GM19025 (cell line): Measurements from ENCODE around the gene TBC1D30.

Experiments used
- ATAC-seq: cut with Tn5 transposase; IDR thresholded peaks from one replicate; pipeline ENCODE4 v1.9.1; 2021; ENCODE audit warnings: mild to moderate bottlenecking, low read depth, moderate library complexity; ENCODE audit not compliant: unreplicated experiment

The TBC1D30 gene

GRCh38 chr12:64903479-64904152, 79.2 kb downstream of the TBC1D30 start:
- no peak for ATAC-seq

DNA sequence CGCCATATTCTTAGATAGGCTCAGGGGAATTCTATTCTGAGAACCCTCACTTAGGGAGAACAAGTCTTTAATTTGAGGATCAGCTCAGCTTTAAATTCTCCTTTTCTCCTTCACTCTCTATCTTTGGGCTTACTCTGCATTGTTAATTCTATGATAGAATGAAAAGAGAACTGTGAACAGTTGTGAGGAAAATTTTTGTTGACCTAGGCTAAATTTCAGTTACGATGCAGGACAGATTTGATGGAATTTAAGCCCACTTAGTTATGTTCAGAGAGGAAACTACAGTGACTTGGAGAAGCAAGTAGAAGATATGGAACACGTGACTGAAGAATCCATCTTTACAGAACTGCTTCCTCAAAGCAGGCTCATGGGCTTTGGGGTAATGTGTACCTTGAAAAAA, 82.7 kb downstream of the TBC1D30 start:
- no peak for ATAC-seq

DNA sequence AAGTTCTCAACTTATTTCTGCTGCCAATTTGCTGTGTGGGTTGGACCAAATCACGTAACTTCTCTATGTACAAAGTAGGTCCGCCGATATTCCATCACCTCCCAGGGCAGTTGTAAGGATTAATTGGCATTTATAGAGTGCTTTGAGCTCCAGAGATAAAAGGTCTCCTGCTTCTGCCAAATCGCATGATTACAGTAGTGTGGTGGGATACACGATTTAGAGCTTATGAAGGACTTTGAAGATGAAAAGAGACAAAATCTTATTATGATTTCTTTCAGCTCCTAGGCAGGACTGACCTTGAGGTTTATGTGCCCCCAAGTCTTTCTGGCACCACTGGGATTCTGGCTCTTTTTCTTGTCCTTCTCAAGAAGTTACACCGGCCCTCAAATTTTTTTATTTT, 84.7 kb downstream of the TBC1D30 start:
- ATAC-seq = no peak

- no peak for ATAC-seq
Observed at GRCh38 chr12:64911081-64911480, 86.6 kb downstream of the TBC1D30 start.

DNA sequence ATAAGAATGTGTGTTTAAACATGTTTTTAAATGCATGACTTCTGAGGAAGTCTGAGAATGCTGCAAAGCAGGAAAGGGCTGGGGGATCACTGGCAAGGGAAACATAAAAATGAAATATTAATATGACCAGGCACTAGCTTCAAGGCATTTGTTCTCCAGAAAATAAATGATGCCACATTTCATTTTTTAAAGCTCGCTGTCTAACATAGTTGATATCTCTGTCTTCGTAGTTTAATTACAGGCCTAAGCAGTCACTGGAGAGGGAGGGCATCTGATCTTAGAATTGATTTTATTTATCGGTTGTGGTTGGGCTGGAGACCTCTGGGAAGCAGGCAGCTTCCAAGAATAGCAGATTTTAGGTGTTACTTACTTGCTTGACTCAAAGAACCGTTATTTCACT, 87.5 kb downstream of the TBC1D30 start:
- no peak for ATAC-seq

- no peak for ATAC-seq
Observed at GRCh38 chr12:64912516-64913255, 88.2 kb downstream of the TBC1D30 start.

- no peak for ATAC-seq
Observed at GRCh38 chr12:64915242-64915641, 90.8 kb downstream of the TBC1D30 start.

- no peak for ATAC-seq
Observed at GRCh38 chr12:64916411-64917261, 92.2 kb downstream of the TBC1D30 start.

- no peak for ATAC-seq
Observed at GRCh38 chr12:64918344-64918743, 93.9 kb downstream of the TBC1D30 start.

GRCh38 chr12:64918801-64919200, 94.4 kb downstream of the TBC1D30 start:
- ATAC-seq = no peak

DNA sequence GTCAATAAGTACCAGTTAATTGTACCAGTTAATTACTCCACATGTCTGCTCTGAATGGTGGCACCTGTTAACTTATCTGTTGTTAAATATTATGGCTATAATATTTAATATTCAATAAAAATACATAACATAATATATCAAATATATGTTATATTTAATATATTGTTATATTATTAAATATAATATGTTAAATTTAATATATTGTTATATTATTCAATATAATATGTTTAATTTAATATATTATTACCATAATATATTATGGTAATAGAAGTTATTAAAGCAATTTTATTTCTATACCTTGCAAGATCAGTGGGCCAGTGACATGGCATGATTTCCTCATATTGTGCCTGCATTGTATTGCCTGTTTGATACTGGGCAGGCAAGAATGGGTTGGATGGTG, 98.4 kb downstream of the TBC1D30 start:
- no peak for ATAC-seq

- no peak for ATAC-seq
Observed at GRCh38 chr12:64923536-64923935, 99.1 kb downstream of the TBC1D30 start.
